Ectodermal cell (in vitro differentiated cells): ENCODE measurements around the gene STK38.
"Not testable (repeated sequence)": the region's sequence is repeated elsewhere in the genome, so short reads cannot be mapped to it uniquely, and the experiment has no call there.

Source experiments
- H3K27ac ChIP-seq: 2 replicates; pipeline ENCODE4 v1.7.0; 2013; ENCODE audit warnings: mild to moderate bottlenecking, low read depth, low read length; ENCODE audit not compliant: insufficient read depth, poor library complexity, severe bottlenecking
- H3K27me3 ChIP-seq: 2 replicates; pipeline ENCODE4 v1.7.0; 2013; ENCODE audit warnings: mild to moderate bottlenecking, low read length; ENCODE audit not compliant: insufficient read depth, control insufficient read depth, poor library complexity, severe bottlenecking
- H3K36me3 ChIP-seq: one replicate; pipeline ENCODE4 v1.7.0; 2013; ENCODE audit warnings: low read length; ENCODE audit not compliant: control insufficient read depth, insufficient read depth
- H3K4me1 ChIP-seq: one replicate; pipeline ENCODE4 v1.7.0; 2013; ENCODE audit warnings: low read length; ENCODE audit not compliant: control insufficient read depth, insufficient read depth
- H3K4me3 ChIP-seq: 2 replicates; pipeline ENCODE4 v1.7.0; 2013; ENCODE audit warnings: low read depth, low read length, control low read depth; ENCODE audit not compliant: insufficient read depth
- H3K9me3 ChIP-seq: 2 replicates; pipeline ENCODE4 v1.7.0; 2013; ENCODE audit warnings: mild to moderate bottlenecking, low read length, moderate library complexity; ENCODE audit not compliant: control insufficient read depth
- WGBS, 2 experiments: methylation state at CpG; one replicate each; pipeline ENCODE4 v1.1.7; 2013; ENCODE audit warnings: missing lambda C conversion rate in 2 of 2; 5-methylcytosine and 5-hydroxymethylcytosine counted together

STK38 gene

DNA sequence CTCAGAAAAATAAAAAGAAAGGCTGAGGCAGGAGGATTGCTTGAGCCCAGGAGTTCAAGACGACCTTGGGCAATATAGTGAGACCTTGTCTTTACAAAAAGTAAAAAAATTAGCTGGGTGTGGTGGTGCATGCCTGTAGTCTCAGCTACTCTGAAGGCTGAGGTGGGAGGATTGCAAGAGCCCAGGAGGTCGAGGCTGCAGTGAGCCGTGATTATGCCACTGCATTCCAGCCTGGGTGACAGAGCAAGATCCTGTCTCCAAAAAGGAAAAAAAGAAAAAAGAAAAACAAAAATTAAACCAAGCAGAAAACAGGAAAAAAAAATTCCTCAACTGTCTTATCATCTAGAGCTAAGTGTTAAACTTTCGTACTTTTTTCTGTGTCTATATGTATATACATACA, 34.4 kb upstream of the STK38 start:
- 78 to 79% methylated on average over 3 of the region's 4 CpGs for WGBS, 2 experiments
- Histone ChIP-seq H3K27ac (no peak overlapping the region), H3K9me3 (no peaks in the 10 kb centered on the region), H3K27me3 (no peaks in the 10 kb centered on the region), H3K4me3 (no peak overlapping the region), H3K4me1 (peaks cover 9% of the 10 kb centered on the region), H3K36me3 (no peaks in the 10 kb centered on the region)

DNA sequence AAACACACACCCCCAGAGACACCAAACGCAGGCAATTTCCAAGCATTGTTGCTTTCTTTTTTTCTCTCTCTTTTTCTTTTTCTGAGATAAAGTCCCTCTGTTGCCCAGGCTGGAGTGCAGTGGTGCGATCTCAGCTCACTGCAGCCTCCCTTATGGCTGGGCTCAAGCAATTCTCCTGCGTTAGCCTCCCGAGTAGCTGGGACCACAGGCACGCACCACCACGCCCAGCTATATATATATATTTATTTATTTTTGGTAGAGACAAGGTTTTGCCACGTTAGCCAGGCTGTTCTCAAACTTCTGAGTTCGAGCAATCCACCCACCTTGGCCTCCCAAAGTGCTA, 32.9 kb upstream of the STK38 start:
- no peaks in the 10 kb centered on the region for H3K9me3 ChIP-seq
- H3K27ac ChIP-seq: peak overlapping the region; percentile 83
- no peaks in the 10 kb centered on the region for H3K27me3 ChIP-seq
- H3K4me3 ChIP-seq: no peak overlapping the region
- peaks cover 9% of the 10 kb centered on the region for H3K4me1 ChIP-seq
- no peaks in the 10 kb centered on the region for H3K36me3 ChIP-seq
- WGBS, 2 experiments: 77 to 84% methylated on average over 6 to 8 of the region's 8 CpGs

DNA sequence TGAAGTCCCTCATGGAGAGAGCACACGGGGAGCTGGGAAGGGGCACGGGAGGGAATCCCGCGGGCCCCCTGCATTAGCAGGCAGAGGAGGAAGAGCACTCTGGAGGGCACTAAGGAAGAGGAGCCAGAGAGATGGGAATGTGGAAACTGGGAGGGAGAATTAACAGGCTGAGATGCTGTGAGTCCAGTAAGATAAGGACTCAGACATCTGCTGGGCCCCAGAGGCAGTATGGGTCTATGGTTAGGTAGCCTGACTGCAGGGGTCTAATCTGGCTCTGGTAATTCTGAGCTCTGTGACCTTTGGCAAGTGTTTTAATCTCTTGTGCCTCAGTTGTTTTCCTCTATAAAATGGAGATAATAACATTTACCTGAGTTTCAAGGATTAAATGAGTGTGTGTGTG, 31.2 kb upstream of the STK38 start:
- Histone ChIP-seq H3K4me3 (no peak overlapping the region), H3K27me3 (no peaks in the 10 kb centered on the region), H3K9me3 (no peaks in the 10 kb centered on the region), H3K27ac (no peak overlapping the region), H3K36me3 (no peaks in the 10 kb centered on the region), H3K4me1 (peaks cover 9% of the 10 kb centered on the region)
- WGBS, 2 experiments: 88 to 90% methylated on average over 4 of the region's 4 CpGs

DNA sequence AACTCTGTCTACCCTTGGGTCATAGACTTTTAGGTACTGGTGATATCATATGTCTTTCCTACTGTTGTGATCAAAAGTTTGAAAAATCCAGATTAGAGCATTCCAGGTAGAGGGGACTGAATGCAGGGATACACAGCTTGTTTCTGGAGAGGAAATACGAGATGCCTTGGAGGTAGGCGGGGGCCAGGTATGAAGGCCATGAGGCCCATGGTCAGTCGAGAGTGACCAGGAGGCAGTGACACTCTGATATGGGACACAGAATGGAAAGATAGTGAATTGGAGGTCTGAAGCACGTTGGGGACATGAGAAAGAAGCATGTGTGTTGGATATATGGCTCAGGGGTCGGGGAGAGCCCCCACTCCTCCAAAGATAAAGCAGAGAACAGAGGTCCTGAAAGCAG, 30.8 kb upstream of the STK38 start:
- H3K27me3 ChIP-seq: no peaks in the 10 kb centered on the region
- no peaks in the 10 kb centered on the region for H3K36me3 ChIP-seq
- no peaks in the 10 kb centered on the region for H3K9me3 ChIP-seq
- H3K4me1 ChIP-seq: peaks cover 9% of the 10 kb centered on the region
- 92 to 93% methylated on average over 5 of the region's 5 CpGs for WGBS, 2 experiments
- no peak overlapping the region for H3K4me3 ChIP-seq
- no peak overlapping the region for H3K27ac ChIP-seq

DNA sequence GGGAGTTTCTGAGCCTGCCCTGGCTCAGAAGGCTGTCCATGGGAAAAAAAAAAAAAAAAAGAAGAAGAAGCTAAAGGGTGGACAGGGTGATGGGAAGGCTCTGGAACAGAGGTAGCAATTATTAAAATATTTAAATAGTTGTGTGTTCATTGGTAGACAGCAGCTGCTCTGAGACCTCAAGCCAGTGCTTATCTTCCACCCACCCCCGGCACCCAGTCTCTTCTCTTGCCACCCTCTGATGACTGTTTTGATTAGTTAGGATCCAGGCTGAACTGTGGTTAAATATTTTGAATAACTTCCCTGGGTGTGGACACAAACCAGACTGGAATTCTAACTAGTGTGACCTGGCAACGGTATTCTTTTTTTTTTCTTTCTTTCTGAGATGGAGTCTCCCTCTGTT, 30.0 kb upstream of the STK38 start:
- Histone ChIP-seq H3K9me3 (no peaks in the 10 kb centered on the region), H3K4me1 (peaks cover 9% of the 10 kb centered on the region), H3K4me3 (no peak overlapping the region), H3K36me3 (no peaks in the 10 kb centered on the region), H3K27me3 (no peaks in the 10 kb centered on the region), H3K27ac (no peak overlapping the region)
- WGBS, 2 experiments: 91 to 99% methylated on average over 2 of the region's 2 CpGs

DNA sequence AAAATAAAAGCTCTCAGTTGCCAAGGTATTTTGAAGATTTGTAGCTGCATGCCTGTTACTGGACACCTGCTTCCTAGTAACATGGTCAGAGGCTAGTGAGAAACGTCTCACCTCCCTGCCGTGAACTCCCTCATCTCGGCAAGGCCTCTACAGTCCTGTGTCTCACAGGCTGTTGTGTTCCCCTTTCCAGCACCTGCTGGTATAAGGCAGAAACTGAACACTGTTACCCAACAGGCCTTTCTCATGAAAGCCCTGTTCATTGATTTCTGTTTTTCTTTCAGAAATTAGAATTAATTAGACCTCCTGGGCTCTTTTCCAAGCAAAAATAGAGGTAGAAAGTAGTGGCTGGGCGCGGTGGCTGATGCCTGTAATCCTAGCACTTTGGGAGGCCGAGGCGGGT, 29.3 kb upstream of the STK38 start:
- Histone ChIP-seq H3K27me3 (no peaks in the 10 kb centered on the region), H3K4me3 (no peak overlapping the region), H3K36me3 (no peaks in the 10 kb centered on the region), H3K9me3 (no peaks in the 10 kb centered on the region), H3K27ac (no peak overlapping the region), H3K4me1 (peaks cover 9% of the 10 kb centered on the region)
- 92 to 95% methylated on average over 7 of the region's 7 CpGs for WGBS, 2 experiments

DNA sequence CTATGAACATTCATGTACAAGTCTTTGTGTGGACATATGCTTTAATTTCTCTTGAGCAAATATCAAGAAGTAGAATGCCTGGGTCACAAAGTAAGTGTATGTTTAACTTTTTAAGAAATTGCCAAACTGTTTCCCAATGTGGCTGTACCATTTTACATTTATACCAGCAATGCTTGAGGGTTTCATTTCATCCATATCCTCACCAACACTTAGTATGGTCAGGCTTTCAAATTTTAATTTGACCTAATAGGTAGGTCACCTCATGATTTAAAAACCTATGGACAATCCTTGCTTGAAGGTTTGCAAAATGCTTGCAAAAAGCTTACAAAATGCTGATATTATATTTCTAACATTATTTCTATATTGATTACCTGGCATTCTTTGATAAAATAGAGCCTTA, 27.4 kb upstream of the STK38 start:
- H3K9me3 ChIP-seq: no peaks in the 10 kb centered on the region
- no peak overlapping the region for H3K4me3 ChIP-seq
- H3K36me3 ChIP-seq: no peaks in the 10 kb centered on the region
- peaks cover 9% of the 10 kb centered on the region for H3K4me1 ChIP-seq
- no peaks in the 10 kb centered on the region for H3K27me3 ChIP-seq
- no peak overlapping the region for H3K27ac ChIP-seq

DNA sequence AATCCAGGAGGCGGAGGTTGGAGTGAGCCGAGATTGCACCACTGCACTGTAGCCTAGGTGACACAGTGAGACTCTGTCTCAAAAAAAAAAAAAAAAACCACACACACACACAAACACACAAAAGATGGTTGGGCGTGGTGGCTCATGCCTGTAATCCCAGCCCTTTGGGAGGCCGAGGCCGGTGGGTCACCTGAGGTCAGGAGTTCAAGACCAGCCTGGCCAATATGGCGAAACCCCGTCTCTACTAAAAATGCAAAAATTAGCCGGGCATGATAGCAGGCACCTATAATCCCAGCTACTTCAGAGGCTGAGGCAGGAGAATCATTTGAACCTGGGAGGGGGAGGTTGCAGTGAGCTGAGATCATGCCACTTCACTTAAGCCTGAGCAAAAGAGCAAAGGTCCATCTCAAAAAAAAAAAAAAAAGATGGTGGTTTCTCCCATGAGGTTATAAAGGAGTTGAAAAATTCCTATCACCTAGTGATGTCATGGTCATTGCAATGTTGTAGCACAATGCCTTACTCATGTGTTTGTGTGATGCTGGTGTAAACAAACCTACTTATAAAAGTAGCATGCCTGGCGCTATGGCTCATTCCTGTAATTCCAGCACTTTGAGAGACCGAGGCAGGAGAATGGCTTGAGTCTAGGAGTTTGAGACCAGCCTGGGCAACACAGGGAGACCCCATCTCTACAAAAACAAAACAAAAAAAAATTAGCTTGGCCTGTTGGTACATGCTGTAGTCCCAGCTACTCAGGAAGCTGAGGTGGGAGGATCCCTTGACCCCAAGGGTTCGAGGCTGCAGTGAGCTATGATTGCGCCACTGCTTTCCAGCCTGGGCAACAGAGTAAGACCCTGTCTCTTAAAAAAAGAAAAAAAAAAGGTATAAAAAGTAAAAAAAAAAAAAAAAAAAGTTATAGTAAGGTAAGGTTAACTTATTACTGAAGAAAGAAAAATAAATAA, 25.4 kb upstream of the STK38 start:
- H3K27ac ChIP-seq, H3K4me1 ChIP-seq, H3K27me3 ChIP-seq, H3K36me3 ChIP-seq, H3K4me3 ChIP-seq, H3K9me3 ChIP-seq: not testable (repeated sequence)
- WGBS, 2 experiments: 92 to 95% methylated on average over 12 of the region's 12 CpGs

DNA sequence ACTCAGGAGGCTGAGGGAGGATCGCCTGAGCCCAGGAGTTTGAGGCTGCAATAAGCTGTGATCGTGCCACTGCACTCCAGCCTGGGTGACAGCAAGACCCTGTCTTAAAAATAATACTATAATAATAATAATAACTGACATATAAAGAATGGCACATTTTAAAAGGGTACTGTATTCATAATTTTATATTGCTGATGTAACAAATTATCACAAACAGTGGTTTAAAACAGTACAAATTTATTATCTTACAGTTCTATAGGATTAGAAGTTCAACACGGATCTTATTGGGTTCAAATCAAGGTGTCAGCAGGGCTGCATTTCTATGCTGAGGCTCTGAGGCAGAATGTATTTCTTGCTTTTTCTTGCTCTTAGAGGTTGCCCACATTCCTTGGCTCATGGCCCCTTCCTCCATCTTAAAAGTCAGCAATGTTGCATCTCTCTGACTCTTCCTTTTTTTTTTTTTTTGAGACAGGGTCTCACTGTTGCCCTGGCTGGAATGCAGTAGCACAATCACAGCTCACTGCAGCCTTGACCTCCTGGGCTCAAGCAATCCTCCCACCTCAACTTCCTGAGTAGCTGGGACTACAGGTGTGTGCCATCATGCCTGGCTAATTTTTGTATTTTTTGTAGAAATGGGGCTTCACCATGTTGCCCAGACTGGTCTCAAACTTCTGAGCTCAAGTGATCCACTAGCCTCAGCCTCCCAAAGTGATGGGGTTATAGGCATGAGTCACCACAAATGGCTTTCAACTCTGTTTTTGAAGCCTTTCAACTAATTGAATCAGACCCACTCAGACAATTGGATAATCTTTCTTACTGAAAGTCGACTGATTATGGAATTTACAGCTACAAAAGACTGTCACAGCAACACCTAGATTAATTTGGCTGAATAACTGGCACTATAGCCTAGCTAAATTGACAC, 24.1 kb upstream of the STK38 start:
- no peak overlapping the region for H3K27ac ChIP-seq
- H3K27me3 ChIP-seq: no peaks in the 10 kb centered on the region
- H3K36me3 ChIP-seq: no peaks in the 10 kb centered on the region
- no peak overlapping the region for H3K4me3 ChIP-seq
- H3K4me1 ChIP-seq: no peaks in the 10 kb centered on the region
- 92 to 96% methylated on average over 3 to 4 of the region's 4 CpGs for WGBS, 2 experiments
- H3K9me3 ChIP-seq: no peaks in the 10 kb centered on the region

DNA sequence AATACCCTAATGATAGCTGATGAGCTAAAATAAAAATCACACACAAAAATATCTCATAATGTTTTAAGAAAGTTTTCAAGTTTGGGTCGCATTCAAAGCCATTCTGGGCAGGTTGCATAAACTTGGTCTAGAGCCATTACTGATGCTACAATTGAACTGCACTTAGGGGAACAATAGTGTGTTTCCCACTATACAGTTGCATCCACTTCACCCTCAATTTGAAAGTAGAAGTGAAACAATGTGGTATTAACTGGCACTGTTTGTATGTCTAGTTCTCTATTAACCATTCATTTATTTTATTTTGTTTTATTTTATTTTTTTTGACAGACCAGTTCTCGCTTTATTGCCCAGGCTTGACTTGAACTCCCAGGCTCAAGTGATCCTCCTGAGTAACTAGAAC, 23.0 kb upstream of the STK38 start:
- H3K9me3 ChIP-seq: no peaks in the 10 kb centered on the region
- H3K4me3 ChIP-seq: no peak overlapping the region
- no peak overlapping the region for H3K27ac ChIP-seq
- no peaks in the 10 kb centered on the region for H3K4me1 ChIP-seq
- no peaks in the 10 kb centered on the region for H3K27me3 ChIP-seq
- 96 to 98% methylated on average over 2 of the region's 2 CpGs for WGBS, 2 experiments
- H3K36me3 ChIP-seq: no peaks in the 10 kb centered on the region
